ENCODE results near the gene PIK3R2.

The PIK3R2 gene

DNA sequence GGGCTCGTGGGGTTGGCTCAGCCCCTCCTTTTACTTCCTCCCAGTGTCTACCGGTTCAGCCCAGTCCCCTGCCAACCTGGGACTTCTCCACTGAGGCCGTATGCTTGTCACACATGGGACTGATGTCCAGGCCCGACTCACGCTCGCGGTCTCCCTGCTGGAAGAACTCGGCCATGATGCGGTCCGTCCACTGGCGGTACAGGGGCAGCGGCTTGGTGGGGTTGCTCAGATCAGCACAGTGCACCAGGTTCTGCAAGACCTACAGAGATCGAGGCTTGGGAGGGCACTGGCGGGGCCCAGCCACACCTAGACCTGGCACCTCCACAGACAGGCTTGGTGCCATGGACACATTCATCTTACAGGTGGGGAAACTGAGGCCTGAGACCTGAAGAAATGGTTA is 58.7 kb downstream of the PIK3R2 start:
- H3K9me3 ChIP-seq (ENCODE audit: insufficient read depth, low read depth, low read length), result no peaks in the 10 kb centered on the region
- H3K79me2 ChIP-seq (ENCODE audit: insufficient read depth, low read length), result no peaks in the 10 kb centered on the region
- H2AFZ ChIP-seq (ENCODE audit: low read length), result no peak overlapping the region
- no peaks in the 10 kb centered on the region for H4K20me1 ChIP-seq (ENCODE audit: insufficient read depth, low read length, poor library complexity, severe bottlenecking)
- TF ChIP-seq EZH2phosphoT487 (IDR thresholded peaks at IDR 0.05; ENCODE audit: borderline replicate concordance), result no peak
- TF ChIP-seq, protein P1, sequence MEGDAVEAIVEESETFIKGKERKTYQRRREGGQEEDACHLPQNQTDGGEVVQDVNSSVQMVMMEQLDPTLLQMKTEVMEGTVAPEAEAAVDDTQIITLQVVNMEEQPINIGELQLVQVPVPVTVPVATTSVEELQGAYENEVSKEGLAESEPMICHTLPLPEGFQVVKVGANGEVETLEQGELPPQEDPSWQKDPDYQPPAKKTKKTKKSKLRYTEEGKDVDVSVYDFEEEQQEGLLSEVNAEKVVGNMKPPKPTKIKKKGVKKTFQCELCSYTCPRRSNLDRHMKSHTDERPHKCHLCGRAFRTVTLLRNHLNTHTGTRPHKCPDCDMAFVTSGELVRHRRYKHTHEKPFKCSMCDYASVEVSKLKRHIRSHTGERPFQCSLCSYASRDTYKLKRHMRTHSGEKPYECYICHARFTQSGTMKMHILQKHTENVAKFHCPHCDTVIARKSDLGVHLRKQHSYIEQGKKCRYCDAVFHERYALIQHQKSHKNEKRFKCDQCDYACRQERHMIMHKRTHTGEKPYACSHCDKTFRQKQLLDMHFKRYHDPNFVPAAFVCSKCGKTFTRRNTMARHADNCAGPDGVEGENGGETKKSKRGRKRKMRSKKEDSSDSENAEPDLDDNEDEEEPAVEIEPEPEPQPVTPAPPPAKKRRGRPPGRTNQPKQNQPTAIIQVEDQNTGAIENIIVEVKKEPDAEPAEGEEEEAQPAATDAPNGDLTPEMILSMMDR (conservative IDR thresholded peaks at IDR 0.05; ENCODE audit: low read length), result no peak
- no peaks in the 10 kb centered on the region for H3K36me3 ChIP-seq (ENCODE audit: insufficient read depth, low read length)
- no peak overlapping the region for H3K9ac ChIP-seq (ENCODE audit: low read depth, low read length, poor library complexity, severe bottlenecking)
- no peak overlapping the region for H3K4me2 ChIP-seq (ENCODE audit: low read depth, low read length, poor library complexity, severe bottlenecking)
- no peaks in the 10 kb centered on the region for H3K27me3 ChIP-seq (ENCODE audit: insufficient read depth, low read length, poor library complexity, severe bottlenecking)
- H3K4me3 ChIP-seq (ENCODE audit: low read length, poor library complexity, severe bottlenecking), result no peak overlapping the region
- H3K9me2 ChIP-seq (replicated peaks; ENCODE audit: low read depth, low read length), result no peaks in the 10 kb centered on the region
- no peaks in the 10 kb centered on the region for H3K4me1 ChIP-seq (ENCODE audit: insufficient read depth, low read length, poor library complexity, severe bottlenecking)
- H3F3A ChIP-seq (ENCODE audit: low read depth), result no peaks in the 10 kb centered on the region; the same call in 1 of the 2 replicates

DNA sequence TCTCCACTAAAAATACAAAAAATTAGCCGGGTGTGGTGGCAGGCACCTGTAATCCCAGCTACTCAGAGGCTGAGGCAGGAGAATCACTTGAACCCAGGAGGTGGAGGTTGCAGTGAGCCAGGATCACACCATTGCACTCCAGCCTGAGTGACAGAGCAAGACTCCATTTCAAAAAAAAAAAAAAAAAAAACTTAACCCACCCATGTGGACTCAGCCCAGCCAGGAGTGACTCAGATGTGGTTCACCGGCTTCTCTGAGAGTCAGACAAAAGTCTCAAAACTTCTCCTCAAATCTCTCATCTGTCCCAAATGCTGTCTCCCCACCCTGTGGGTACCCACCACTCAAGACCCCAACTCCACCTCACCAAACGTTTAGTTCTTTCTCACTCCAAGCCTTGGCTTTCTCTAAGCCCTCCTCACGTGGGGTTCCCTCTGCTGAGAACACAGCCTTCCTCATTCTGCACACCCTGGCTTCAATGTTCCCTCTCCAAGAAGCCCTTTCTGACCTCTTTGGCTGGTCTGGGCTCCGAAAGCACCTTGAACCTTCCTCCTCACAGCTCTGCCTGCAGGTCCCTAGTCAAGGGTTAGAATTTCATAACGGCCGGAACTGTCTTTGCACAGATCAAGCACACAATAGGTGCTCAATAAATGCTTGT is 61.9 kb downstream of the PIK3R2 start:
- no peak overlapping the region for H3K4me2 ChIP-seq (ENCODE audit: low read depth, low read length, poor library complexity, severe bottlenecking)

DNA sequence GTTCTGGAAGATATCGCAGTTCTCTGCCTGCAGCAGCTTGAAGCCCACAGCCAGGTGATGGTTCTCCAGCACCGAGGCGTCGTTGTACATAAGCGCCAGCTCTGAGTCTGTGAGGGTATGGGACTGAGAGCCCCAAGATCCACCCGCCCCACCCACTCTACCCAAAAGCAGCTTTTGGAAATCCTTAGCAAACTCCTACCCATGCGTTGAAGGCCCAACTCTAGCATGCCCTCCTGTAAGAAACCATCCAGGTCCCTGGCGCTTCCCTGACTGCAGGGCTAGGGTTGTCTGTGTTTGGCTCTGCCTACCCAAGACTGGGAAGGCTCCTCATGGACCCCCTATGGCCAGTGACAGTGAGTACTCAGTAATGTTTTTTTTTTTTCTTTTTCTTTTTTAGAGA is 63.8 kb downstream of the PIK3R2 start:
- H3K9me3 ChIP-seq (ENCODE audit: insufficient read depth, low read depth, low read length), result no peaks in the 10 kb centered on the region
- no peaks in the 10 kb centered on the region for H3K79me2 ChIP-seq (ENCODE audit: insufficient read depth, low read length)
- H2AFZ ChIP-seq (ENCODE audit: low read length), result no peak overlapping the region
- H3K4me1 ChIP-seq (ENCODE audit: insufficient read depth, low read length, poor library complexity, severe bottlenecking), result no peaks in the 10 kb centered on the region
- no peak overlapping the region for H3K4me3 ChIP-seq (ENCODE audit: low read length, poor library complexity, severe bottlenecking)
- no peaks in the 10 kb centered on the region for H3K9me2 ChIP-seq (replicated peaks; ENCODE audit: low read depth, low read length)
- H3F3A ChIP-seq (ENCODE audit: low read depth), result no peaks in the 10 kb centered on the region
- H3K27me3 ChIP-seq (ENCODE audit: insufficient read depth, low read length, poor library complexity, severe bottlenecking), result no peaks in the 10 kb centered on the region
- H4K20me1 ChIP-seq (ENCODE audit: insufficient read depth, low read length, poor library complexity, severe bottlenecking), result no peaks in the 10 kb centered on the region
- TF ChIP-seq, protein P1 (conservative IDR thresholded peaks at IDR 0.05; ENCODE audit: low read length), result no peak
- no peak for TF ChIP-seq EZH2phosphoT487 (IDR thresholded peaks at IDR 0.05; ENCODE audit: borderline replicate concordance)
- no peak overlapping the region for H3K4me2 ChIP-seq (ENCODE audit: low read depth, low read length, poor library complexity, severe bottlenecking)
- no peaks in the 10 kb centered on the region for H3K36me3 ChIP-seq (ENCODE audit: insufficient read depth, low read length)
- H3K9ac ChIP-seq (ENCODE audit: low read depth, low read length, poor library complexity, severe bottlenecking), result no peak overlapping the region

More for the DNA sequence above, 61.9 kb downstream of the PIK3R2 start:
- Histone ChIP-seq H3K9ac (ENCODE audit: low read depth, low read length, poor library complexity, severe bottlenecking) (no peak overlapping the region), H3K27me3 (ENCODE audit: insufficient read depth, low read length, poor library complexity, severe bottlenecking) (no peaks in the 10 kb centered on the region), H3K36me3 (ENCODE audit: insufficient read depth, low read length) (no peaks in the 10 kb centered on the region), H4K20me1 (ENCODE audit: insufficient read depth, low read length, poor library complexity, severe bottlenecking) (no peaks in the 10 kb centered on the region), H3K4me1 (ENCODE audit: insufficient read depth, low read length, poor library complexity, severe bottlenecking) (no peaks in the 10 kb centered on the region), H3K9me2 (replicated peaks; ENCODE audit: low read depth, low read length) (no peaks in the 10 kb centered on the region), H2AFZ (ENCODE audit: low read length) (no peak overlapping the region), H3K9me3 (ENCODE audit: insufficient read depth, low read depth, low read length) (no peaks in the 10 kb centered on the region), H3K79me2 (ENCODE audit: insufficient read depth, low read length) (no peaks in the 10 kb centered on the region), H3K4me3 (ENCODE audit: low read length, poor library complexity, severe bottlenecking) (no peak overlapping the region), H3F3A (ENCODE audit: low read depth) (no peaks in the 10 kb centered on the region)
- TF ChIP-seq EZH2phosphoT487 (IDR thresholded peaks at IDR 0.05; ENCODE audit: borderline replicate concordance), result no peak
- TF ChIP-seq, protein P1 (conservative IDR thresholded peaks at IDR 0.05; ENCODE audit: low read length), result no peak
